Choroid plexus epithelial cell (primary cell): ENCODE data around the gene DST.
A peak's percentile ranks its signal among the peaks of the same experiment; 100 is the strongest.
"Not testable (repeated sequence)": the region's sequence is repeated elsewhere in the genome, so short reads cannot be mapped to it uniquely, and the experiment has no call there.

Source experiments
- DNase-seq: peaks from one replicate; pipeline ENCODE4 v3.0.0-alpha.2; 2010; ENCODE audit warnings: low read depth
- H3K4me3 ChIP-seq: 2 replicates; pipeline ENCODE4 v1.5.1; 2011; ENCODE audit warnings: low read depth, mild to moderate bottlenecking, control low read depth, low read length, moderate library complexity
- TF ChIP-seq, protein P1 (sequence below): conservative IDR thresholded peaks from 2 replicates; pipeline ENCODE4 v1.5.1; 2011; ENCODE audit warnings: low read depth, mild to moderate bottlenecking, control low read depth, inconsistent platforms, low read length, moderate library complexity

DST gene

DNA sequence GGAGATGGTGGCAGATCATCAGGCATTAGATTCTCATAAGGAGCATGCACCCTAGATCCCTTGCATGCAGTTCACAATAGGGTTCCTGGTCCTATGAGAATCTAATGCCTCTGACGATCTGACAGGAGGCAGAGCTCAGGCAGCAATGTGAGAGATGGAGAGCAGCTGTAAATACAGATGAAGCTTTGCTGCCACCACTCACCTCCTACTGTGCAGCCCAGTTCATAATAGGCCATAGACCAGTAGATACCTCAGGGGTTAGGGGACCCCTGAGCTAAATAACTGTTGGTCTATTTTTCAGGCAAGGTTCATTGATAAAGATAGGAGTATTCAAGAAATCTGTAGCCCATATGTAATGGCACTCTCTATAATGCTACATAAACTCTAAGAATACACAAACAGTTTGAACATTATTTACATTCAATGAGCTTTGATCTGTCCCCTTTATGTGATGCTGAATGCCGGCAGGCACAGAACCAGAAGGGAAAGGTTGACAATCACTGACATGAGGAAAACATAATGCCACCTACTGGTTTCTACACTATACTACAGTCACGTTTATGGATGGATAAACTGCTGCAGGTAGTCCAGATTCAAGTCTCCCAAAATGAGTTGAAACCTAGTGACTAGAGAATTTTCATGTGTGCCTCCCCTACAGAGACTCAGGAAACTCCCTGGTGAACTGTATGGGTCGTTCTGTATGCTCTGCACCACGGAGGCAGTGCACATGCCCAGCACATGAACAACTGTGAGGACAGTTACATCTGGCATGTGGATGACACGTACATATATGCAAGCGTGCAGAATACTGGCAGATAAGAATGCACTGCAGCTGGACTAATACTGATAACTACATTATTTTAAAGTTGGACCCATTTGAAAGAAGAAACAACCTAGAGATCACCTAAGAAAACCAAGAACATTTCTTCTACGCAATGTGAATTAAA, 72.0 kb downstream of the DST start:
- TF ChIP-seq, protein P1, sequence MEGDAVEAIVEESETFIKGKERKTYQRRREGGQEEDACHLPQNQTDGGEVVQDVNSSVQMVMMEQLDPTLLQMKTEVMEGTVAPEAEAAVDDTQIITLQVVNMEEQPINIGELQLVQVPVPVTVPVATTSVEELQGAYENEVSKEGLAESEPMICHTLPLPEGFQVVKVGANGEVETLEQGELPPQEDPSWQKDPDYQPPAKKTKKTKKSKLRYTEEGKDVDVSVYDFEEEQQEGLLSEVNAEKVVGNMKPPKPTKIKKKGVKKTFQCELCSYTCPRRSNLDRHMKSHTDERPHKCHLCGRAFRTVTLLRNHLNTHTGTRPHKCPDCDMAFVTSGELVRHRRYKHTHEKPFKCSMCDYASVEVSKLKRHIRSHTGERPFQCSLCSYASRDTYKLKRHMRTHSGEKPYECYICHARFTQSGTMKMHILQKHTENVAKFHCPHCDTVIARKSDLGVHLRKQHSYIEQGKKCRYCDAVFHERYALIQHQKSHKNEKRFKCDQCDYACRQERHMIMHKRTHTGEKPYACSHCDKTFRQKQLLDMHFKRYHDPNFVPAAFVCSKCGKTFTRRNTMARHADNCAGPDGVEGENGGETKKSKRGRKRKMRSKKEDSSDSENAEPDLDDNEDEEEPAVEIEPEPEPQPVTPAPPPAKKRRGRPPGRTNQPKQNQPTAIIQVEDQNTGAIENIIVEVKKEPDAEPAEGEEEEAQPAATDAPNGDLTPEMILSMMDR: peak; percentile 65
- no peak overlapping the region for H3K4me3 ChIP-seq
- peak; percentile 62 for DNase-seq

DNA sequence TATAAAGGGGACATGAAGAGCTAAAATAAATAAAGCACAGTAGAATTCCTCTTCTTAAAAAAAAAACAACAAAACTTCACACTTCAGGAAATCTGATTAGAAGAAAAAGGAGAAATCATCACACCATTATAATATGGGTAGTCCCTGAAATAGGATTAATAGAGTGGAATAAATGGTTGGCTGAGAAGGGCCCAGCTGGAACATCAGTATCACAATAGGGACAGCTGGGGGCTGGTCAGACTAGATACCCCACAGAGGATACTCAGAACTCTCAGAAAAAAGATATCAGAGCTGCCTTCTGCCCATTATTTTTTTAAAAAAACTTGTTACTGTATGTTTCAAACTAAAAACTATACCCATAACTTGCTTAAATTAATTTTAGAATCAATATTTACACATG, 75.2 kb downstream of the DST start:
- TF ChIP-seq, protein P1: no peak
- DNase-seq: no peak
- no peak overlapping the region for H3K4me3 ChIP-seq

DNA sequence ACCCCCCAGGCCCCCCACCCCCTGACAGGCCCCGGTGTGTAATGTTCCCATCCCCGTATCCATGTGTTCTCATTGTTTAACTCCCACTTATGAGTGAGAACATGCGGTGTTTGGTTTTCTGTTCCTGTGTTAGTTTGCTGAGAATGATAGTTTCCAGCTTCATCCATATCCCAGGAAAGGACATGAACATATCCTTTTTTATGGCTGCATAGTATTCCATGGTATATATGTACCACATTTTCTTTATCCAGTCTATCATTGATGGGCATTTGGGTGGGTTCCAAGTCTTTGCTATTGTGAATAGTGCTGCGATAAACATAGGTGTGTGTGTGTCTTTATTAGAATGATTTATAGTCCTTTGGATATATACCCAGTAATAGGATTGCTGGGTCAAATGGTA, 80.0 kb downstream of the DST start:
- not testable (repeated sequence) for DNase-seq, H3K4me3 ChIP-seq

DNA sequence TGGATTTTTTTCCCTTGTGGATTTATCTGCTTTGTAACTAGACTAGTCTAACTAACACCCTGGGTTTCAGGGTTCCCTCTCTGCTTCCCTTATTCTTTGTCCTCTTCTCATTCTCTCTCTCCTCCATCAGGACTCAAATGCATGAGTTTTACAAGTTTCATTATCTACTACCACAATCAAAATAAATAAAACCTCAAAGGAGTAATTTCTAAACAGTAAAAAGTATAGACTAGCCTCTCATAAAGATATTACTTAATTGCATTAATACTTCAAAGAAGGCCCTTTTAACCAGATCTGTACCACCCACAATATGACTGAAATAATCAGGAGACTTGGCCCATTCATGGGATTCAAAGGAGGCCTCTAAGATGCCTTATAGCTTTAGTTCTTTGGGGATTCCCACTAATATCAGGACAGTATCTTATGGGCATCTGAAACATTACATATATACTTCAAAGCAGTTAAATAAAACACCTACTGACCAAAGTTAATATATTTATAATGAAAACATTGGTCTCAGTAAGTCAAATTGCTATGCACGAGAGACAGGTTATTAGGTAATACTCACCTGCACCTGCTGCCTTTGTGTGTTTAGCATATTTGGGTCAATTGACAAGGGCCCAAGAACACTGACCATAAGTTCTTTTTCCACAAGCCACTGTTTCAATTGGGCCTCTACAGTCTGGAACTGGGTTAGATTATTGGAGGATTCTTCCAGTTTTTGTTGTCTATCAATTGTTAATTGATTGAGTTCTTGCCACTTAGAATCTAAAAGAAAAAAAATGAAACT, 85.7 kb downstream of the DST start:
- TF ChIP-seq, protein P1: no peak
- H3K4me3 ChIP-seq: no peak overlapping the region
- DNase-seq: no peak

DNA sequence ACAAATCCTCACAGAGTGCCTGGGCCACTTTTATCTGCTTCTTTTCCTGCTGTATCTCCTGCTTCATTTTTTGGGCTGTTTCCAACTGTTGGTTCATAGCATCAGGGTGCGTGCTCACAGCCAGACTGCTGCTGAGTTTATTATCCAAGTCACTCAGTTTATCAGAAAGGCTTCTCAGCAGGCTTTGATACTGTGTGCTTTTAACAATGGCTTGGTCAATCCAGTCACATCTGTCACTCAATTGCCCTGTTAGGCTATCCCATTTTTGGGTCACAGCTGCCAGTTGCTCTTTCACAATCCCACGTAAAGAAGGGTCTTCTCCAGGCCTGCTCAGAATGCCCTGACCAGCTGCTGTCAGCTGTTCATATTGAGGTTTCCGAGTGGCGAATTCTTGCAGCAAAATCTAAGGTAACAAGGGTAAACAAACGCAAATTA, 87.2 kb downstream of the DST start:
- DNase-seq: peak; percentile 79
- H3K4me3 ChIP-seq: no peak overlapping the region
- TF ChIP-seq, protein P1: no peak

DNA sequence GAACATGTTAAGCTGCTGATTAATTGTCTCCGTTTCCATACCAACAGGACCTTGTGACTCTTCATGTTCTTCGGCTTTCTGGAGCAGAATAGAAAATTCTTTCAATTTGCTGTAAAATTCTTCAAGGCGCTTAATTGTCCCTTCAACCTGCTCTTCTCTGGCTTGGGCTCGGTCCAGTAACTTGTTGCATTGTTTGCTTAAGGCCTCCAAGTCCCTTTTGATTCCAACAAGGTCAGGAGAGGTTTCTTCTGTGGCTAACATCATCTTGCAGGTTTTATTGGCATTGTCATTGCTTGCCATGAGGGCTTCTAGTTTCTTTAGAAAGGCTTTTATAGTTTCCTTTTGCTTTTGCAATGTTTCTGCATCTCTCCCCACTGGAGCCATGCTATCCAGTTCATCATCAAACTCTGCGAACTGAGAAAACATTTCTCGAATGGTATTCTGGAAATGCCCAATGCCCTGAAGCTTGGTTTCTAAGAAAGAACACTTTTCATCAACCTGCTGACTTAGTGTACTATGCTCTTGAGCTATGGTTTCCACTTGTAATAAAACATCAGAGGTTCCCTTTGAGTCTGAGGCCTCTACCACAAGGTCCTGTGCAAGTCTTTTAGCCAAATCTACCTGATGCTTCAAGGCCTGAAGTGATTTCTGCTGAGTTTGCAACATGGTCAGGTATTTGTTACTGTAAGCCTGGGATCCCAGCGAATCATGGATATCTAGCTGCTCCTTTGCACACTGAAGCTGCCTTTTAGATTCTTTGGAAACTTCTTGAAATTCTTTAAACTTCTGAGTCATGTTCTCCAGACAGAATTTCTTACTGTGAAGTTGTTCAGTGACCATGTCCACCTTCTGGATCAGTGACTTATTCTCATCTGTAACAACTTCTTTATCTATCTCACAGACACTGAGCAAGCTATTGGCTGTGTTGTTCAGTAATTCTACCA, 90.2 kb downstream of the DST start:
- no peak overlapping the region for H3K4me3 ChIP-seq
- DNase-seq: peak; percentile 71
- TF ChIP-seq, protein P1: no peak
